ENCODE results near the gene PSMB10.

The PSMB10 gene

GRCh38 chr16:67888331-67888730, 48.3 kb downstream of the PSMB10 start:
- DNase-seq: no peak

GRCh38 chr16:67886387-67886786, 50.3 kb downstream of the PSMB10 start:
- no peak for DNase-seq

GRCh38 chr16:67885976-67886375, 50.7 kb downstream of the PSMB10 start:
- no peak for DNase-seq

GRCh38 chr16:67885545-67885944, 51.1 kb downstream of the PSMB10 start:
- no peak for DNase-seq

GRCh38 chr16:67884684-67885083, 52.0 kb downstream of the PSMB10 start, which contains the start of gene NRN1L:
Gene NRN1L, plus strand, starts transcription at chr16:67884885. Its CDS starts 19 bp downstream, at chr16:67884904.
- DNase-seq: no peak
